HG03342 (cell line): ENCODE measurements around the gene STS.

Source experiments
- ATAC-seq: cut with Tn5 transposase; IDR thresholded peaks from one replicate; pipeline ENCODE4 v1.9.1; 2021; ENCODE audit warnings: mild to moderate bottlenecking, moderate library complexity; ENCODE audit not compliant: unreplicated experiment

Gene STS

DNA sequence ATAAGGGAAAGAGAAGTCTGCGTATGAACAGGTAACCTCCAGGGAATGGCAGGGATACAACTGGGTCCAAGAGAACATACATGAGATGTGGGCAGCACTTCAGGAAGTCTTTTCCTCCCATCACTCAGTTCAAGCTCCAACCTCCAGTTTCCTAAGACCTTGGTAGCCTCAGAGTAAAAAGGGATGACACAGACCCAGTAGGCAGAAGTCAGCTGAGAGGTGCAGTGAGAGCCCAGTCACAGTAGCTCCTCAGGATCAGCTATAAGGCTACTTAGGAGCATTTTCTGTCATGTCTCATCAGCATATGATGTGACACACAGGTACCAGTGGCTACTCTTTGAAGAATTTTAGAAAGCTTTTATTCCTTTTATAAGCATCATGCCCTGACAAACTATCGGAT lies 12.5 kb upstream of the STS start:
- ATAC-seq, result no peak

GRCh38 chrX:7139202-7140081 lies 8.1 kb upstream of the STS start:
- no peak for ATAC-seq

DNA sequence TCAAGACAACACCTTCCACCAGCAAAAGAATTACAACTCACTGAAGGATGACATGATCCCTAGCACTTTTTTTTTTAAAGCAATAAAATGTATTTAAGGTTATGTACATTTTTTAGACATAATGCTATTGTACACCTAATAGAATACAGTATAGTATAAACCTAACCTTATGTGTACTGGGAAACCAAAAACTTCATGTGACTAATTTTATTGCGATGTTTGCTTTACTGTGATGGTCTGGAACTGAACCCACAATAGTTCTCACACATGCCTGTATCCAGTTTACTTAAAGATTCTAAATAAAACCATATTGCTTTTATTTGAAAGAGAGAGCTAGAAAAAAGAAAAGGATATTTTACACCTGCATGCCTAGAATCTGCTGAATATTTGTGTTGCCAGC lies 4.4 kb upstream of the STS start:
- no peak for ATAC-seq

GRCh38 chrX:7143941-7144525 lies 3.5 kb upstream of the STS start:
- ATAC-seq, result no peak

GRCh38 chrX:7145454-7145853 lies 2.1 kb upstream of the STS start:
- no peak for ATAC-seq

GRCh38 chrX:7146020-7146702 lies 1.4 kb upstream of the STS start:
- no peak for ATAC-seq

DNA sequence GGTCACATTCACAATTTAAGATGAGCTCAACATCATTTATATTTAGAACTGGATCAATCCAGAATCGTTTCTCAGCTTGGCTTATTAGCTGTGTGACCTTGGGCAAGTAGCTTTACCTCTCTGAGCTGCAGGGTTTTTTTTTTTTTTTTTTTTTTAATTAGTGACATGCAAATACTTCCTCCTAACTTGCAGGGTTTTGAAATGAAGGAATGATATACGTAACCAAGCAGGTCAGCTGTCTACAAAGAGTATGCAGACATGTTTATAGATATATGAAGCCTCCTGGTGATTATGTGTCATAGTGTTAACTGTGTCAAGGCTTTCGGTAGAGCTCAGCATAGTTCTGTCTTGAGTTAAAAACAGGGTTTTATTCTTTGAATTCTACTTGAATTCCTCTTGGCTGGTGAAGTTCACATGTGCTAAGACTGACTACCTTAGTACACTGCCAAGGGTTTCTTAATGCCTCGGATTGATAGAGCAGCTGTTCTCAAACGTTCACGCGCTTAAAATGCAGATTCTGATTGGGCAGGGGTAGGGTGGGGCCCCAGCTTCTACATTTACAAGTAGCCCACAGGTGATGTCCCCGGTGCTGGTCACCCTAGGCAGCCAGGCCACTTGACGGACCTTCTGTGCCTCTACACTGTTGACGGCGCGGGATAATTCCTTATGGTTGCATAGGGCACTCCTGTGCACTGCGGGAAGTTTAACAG lies 654 bp upstream of the STS start:
- ATAC-seq, result peak; percentile 15

DNA sequence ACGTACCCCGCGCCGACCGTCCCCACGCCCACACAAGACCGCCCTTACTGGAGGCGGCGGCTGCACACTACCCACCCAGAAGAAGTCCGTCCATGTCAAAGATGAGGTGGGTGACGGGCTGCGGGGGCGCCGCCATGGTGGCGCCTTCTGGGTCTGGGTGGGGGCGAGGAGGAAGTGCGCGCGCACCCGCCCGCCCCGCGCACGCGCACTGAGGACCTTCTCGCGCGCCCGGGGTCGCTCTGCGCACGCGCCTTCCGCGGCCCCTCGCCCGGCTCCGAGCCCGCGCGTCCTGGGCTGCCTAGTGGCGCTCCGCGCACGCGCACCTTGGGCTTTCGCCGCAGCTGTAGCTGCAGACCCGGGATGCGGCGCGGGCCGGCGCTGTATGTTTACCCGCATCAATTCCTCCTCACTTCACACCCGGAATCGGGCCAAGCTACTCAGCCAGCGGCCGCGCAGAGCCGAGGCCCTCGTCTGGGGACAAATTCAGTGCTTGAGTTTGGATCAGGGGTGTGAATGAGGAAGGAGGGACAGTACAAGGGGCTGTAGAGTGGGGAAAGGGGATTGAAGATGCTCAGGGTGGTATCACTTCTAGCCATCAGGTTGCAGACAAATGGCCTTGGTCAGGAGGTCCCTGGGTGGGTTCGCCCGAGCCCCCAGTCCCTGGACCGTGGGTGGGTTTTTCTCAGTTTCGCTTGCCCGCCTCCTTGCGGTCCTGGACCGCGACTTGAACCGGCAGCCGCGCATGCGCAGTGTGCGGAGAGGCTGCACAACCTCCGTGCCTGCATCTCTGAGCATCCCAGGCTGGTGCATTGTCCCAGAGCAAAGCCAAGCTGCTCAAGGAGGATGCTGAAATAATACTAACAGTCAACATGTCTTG lies 704 bp downstream of the STS start, which contains the start of gene PUDP:
Gene PUDP, minus strand, starts transcription at position 176 of the 877 bp plus-strand sequence. Its CDS starts 40 bp downstream, at position 136.
- peak; percentile 75 for ATAC-seq

- peak; percentile 28 for ATAC-seq
Measured at GRCh38 chrX:7149411-7149810, 1.9 kb downstream of the STS start.

DNA sequence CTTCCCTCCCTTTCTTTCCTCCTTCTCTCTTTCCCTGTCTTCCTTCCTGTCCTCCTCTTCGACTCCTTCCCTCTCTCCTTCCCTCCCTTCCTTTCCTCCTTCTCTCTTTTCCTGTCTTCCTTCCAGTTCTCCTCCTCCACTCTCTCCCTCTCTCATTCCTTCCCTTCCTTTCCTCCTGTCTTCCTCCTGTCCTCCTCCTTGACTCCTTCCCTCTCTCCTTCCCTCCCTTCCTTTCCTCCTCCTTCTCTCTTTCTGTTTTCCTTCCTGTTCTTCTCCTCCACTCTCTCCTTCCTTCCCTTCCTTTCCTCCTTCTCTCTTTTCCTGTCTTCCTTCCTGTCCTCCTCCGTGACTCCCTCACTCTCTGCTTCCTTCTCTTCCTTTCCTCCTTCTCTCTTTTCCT lies 5.7 kb downstream of the STS start:
- ATAC-seq, result no peak

DNA sequence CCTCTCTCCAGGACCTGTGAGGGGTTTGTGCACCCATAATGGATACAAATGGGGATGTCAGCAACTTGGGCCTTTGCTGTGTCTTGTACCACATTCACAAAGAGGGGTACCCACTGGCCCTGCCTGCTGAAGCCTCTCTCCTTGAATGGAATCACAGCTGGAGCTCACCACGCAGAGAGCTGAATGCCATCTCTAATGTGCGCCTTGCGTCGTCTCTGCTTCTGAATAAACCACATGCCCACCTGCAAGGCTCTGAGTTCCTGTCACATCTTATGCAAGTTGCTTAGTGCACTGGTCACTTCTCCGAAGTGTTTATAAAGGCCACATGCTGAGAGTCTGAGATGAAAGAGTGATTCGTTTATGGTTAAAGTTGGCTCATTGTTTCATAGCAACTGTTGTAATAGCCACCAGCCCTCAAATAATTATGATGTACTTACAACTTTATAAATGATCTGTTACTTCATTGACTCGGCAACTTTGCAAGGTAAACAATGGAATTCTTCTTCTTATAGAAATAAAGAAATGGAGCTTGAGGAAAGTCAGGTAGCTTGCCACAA lies 6.6 kb downstream of the STS start:
- no peak for ATAC-seq

GRCh38 chrX:7155163-7155562 lies 7.7 kb downstream of the STS start:
- ATAC-seq, result no peak

- ATAC-seq, result no peak
Measured at GRCh38 chrX:7156879-7157278, 9.4 kb downstream of the STS start.

DNA sequence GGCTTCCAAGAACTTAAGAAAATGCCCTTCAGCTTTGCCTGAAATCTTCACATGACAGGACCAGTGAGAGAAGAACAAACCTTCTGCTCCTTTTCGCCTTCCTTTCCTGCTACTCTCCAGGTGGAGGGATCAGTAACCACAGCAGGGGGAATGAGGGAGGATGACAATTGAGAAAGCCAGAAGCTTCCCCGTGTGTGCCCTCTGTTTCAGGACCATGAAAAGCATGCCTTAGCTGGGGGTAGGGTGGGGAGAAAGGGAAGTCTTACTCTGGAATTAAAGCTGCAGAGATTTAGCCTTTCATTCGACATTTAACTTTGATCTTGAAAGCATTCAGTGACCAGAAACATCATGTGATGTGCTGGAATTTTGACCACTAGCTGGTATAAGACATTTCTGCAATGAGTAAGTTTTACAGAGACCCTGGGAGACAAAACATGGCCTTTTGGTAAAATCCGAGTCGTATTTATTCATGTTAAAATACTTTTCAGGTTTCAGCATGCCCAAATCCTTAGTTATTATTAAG lies 11.0 kb downstream of the STS start:
- ATAC-seq, result no peak

- ATAC-seq, result no peak
Measured at GRCh38 chrX:7159149-7159861, 11.8 kb downstream of the STS start.

DNA sequence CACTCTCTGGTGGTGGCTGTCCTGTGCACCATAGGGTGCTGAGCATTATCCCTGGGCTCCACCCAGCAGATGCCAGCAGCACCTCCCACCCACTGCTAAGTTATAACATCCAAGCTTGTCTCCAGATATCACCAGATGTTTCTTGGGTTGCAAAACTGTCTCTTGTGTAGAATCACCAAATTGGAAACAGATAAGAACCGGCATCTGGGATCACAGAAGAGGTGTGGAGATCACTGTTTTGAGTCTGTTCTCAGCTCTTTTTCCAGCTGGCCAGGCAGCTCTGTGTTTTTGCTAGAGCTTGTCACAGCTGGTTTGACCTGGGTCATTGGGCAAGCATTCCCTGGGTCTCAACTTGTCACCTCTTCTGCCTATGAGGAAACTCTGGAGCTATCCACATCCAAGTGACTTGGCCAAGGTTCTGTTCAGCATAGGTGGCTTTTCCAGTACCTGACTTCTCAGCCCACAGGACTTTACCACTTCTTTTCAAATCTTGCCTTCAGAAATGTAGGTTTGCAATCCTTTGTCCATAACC lies 15.7 kb downstream of the STS start:
- ATAC-seq, result no peak

DNA sequence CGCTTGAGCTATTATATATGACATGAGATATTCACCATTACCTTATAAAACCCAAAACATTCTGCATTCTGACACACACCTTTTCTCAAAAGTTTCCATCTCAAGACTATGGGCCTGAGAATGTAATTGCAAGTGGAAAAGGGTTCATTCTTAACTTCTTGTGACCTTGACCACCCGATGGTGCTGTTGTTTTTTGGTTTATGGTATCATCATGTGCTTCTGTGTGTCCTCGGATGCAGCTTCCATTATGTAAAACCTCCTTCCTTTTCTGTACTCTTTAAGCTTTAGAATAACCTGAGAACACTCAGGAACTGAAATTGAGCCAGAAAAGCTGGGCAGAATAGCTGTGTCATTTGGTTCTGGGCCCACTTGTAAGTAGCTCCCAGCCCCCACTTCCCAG lies 16.7 kb downstream of the STS start:
- no peak for ATAC-seq

- no peak for ATAC-seq
Measured at GRCh38 chrX:7168371-7168770, 20.9 kb downstream of the STS start.

DNA sequence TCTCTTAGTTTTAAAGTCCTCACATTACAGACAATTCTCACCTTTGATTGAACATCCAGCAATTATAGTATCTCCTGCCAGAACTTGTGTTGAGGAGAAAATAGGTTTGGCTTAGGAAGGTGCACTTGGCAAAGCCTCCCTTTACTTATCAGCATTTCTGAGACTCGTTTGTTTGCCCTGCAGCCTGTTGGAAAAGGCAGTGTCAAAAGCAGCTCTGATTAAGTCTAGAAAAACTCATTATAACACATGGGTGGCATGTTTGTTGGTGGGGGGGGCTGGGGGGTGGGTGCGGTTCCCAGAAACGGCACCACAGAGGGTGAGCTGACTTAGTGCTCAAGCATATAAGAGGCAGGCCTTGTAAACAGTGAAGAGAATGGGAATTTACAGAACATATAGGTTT lies 22.1 kb downstream of the STS start:
- ATAC-seq, result no peak
